WERI-Rb-1 (cell line): ENCODE measurements around the gene ARHGAP40.

ENCODE experiments used
- DNase-seq: peaks from one replicate; pipeline ENCODE4 v3.0.0-alpha.2; 2020
- H3K27ac ChIP-seq: fragments of 250-450 bp; sonication (Bioruptor Pico); 2 replicates; pipeline ENCODE4 v1.5.1; 2020; ENCODE audit warnings: mild to moderate bottlenecking, moderate library complexity
- H3K27me3 ChIP-seq: fragments of 250-450 bp; sonication (Bioruptor Pico); 2 replicates; pipeline ENCODE4 v1.5.1; 2021; ENCODE audit warnings: mild to moderate bottlenecking, low read depth, moderate library complexity; ENCODE audit not compliant: insufficient read depth, severe bottlenecking
- H3K36me3 ChIP-seq: fragments of 250-450 bp; sonication (Bioruptor Pico); 2 replicates; pipeline ENCODE4 v1.5.1; 2020; ENCODE audit warnings: mild to moderate bottlenecking, moderate library complexity
- H3K4me3 ChIP-seq: 2 replicates; pipeline ENCODE4 v1.5.1; 2011; ENCODE audit warnings: low read depth, mild to moderate bottlenecking, control low read depth, low read length
- H3K9me3 ChIP-seq: fragments of 250-450 bp; sonication (Bioruptor Pico); 2 replicates; pipeline ENCODE4 v1.5.1; 2021; ENCODE audit warnings: mild to moderate bottlenecking, moderate library complexity; ENCODE audit not compliant: severe bottlenecking
- TF ChIP-seq, protein P1 (sequence below): IDR thresholded peaks from 2 replicates; pipeline ENCODE4 v1.5.1; 2011; ENCODE audit warnings: low read depth, mild to moderate bottlenecking, control low read depth, inconsistent platforms, low read length

The ARHGAP40 gene

DNA sequence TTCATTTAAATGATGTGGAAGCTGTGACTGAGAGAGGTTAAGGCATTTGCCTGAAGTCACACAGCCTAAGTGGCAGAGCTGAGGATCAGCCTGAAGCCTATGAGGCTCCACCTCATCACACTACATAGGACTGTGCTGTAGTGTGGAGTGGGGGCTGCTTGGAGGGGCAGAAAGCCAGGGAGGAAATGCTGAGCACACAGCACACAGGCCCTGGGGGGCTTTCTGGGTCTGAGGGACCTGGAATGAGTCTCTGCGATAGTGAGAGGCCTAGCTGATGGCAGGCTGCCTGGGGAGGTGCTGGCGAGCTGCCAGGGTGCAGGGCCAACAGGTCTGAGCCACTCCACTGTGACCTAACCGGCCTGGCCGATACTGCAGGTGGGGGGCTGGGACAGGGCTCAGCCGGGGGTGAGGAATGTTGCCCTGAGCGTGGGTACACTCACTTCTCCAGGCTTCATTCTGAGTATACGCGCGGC lies 2.2 kb upstream of the ARHGAP40 start:
- Histone ChIP-seq H3K27me3 (no peaks in the 10 kb centered on the region), H3K27ac (no peak overlapping the region)

DNA sequence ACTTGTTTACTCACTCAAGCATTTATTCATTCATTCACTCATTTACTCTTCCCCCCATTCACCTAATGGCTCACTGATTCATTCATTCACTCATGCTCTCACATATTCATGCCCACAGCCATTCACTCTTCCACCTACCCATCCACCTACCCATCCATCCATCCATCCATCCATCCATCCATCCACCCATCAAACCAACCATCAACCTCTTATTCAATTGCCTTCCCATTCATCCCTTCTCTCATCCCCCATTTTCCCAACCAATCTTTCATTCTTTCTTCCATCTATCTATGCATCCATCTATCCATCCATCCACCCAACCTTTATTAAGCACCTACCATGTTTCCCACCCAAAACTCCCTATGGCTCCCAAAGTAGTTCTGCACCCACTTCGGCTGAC lies 1.6 kb upstream of the ARHGAP40 start:
- Histone ChIP-seq H3K9me3 (no peaks in the 10 kb centered on the region), H3K36me3 (no peaks in the 10 kb centered on the region), H3K27ac (no peak overlapping the region), H3K27me3 (no peaks in the 10 kb centered on the region), H3K4me3 (no peak overlapping the region)
- DNase-seq: no peak
- TF ChIP-seq, protein P1, sequence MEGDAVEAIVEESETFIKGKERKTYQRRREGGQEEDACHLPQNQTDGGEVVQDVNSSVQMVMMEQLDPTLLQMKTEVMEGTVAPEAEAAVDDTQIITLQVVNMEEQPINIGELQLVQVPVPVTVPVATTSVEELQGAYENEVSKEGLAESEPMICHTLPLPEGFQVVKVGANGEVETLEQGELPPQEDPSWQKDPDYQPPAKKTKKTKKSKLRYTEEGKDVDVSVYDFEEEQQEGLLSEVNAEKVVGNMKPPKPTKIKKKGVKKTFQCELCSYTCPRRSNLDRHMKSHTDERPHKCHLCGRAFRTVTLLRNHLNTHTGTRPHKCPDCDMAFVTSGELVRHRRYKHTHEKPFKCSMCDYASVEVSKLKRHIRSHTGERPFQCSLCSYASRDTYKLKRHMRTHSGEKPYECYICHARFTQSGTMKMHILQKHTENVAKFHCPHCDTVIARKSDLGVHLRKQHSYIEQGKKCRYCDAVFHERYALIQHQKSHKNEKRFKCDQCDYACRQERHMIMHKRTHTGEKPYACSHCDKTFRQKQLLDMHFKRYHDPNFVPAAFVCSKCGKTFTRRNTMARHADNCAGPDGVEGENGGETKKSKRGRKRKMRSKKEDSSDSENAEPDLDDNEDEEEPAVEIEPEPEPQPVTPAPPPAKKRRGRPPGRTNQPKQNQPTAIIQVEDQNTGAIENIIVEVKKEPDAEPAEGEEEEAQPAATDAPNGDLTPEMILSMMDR: no peak

More for the DNA sequence above, 2.2 kb upstream of the ARHGAP40 start:
- Histone ChIP-seq H3K4me3 (no peak overlapping the region), H3K36me3 (no peaks in the 10 kb centered on the region), H3K9me3 (no peaks in the 10 kb centered on the region)
- TF ChIP-seq, protein P1: no peak
- DNase-seq: no peak

DNA sequence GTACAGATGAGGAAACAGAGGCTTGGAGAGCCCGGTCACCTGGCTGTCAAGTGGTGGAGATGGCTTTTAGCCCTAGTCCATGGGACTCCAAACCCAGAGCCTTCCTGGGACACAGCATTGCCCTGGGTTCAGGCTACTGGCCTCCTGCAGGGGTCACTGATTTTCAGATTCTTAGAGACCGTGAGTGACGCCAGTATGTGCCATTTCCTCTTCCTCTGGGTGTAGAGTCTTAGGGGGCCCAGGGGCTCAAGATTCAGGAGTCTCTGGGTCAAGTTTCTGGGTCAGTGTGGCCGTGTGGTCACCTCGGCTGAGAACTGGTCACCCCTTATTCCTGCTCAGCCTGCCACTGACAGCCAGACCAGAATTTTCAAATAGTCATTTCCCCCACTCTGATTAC lies 574 bp downstream of the ARHGAP40 start:
- no peak for DNase-seq
- H3K9me3 ChIP-seq: no peaks in the 10 kb centered on the region
- H3K27me3 ChIP-seq: no peaks in the 10 kb centered on the region
- TF ChIP-seq, protein P1: no peak
- no peaks in the 10 kb centered on the region for H3K36me3 ChIP-seq
- no peak overlapping the region for H3K27ac ChIP-seq
- no peak overlapping the region for H3K4me3 ChIP-seq

DNA sequence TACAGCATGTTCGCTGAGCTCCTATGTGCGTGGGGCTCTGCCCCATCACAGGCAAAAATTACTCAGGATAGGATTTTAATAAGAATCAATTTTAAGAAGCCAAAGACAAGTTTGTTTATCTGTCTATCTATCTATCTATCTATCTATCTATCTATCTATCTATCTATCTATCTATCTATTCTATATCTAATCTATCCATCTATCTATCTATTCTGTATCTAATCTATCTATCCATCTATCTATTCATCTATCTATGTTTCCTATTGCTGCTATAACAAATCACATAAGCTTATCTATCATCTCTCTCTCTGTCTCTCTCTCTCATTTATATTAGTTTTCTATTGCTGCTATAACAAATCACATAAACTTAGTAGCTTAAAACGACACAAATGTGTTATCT lies 1.7 kb downstream of the ARHGAP40 start:
- no peaks in the 10 kb centered on the region for H3K36me3 ChIP-seq
- no peak overlapping the region for H3K27ac ChIP-seq
- DNase-seq: no peak
- H3K9me3 ChIP-seq: no peaks in the 10 kb centered on the region
- H3K4me3 ChIP-seq: no peak overlapping the region
- no peaks in the 10 kb centered on the region for H3K27me3 ChIP-seq
- TF ChIP-seq, protein P1: no peak

DNA sequence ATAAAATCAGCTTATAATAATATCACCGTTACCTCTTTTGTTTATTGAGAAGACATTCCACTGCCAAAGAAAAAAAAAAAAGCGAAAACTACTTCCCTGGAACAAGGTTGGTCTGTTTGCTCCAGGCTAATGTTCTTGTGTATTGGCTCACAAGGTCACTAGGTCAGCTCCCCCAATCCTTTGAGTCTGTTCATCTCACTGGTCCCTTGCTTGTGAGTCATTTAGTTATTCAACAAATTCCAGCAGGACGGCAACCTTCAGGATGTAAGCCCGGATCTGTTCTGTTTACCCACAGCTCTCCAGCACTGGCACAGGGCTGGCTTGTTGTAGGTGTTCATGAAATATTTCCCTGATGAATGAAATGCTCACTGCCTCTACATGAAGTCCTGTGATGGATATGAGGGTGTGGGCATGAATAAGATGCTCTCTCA lies 3.3 kb downstream of the ARHGAP40 start:
- no peak for DNase-seq
- H3K27ac ChIP-seq: no peak overlapping the region

DNA sequence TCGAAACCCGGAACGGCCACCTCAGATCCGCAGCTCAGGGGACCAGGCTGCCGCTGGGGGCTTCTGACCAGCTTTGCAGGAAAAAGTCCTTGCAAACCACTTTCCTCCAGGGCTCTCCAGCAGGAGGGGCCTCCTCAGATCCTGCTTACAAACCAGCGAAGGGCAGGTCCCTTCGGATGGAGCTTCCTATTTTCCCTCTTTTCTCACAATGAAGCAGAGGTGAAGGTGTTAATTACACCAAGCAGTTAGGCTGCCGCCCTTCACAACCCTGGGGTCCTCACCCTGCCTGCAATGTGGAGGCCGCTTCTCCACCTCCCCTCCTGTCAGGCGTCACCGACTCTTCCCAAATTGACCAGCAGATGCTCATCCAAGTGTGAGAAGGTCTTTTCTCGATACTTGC lies 5.7 kb downstream of the ARHGAP40 start:
- Histone ChIP-seq H3K27ac (no peak overlapping the region), H3K9me3 (no peaks in the 10 kb centered on the region), H3K4me3 (no peak overlapping the region), H3K36me3 (no peaks in the 10 kb centered on the region), H3K27me3 (no peaks in the 10 kb centered on the region)
- no peak for DNase-seq
- TF ChIP-seq, protein P1: no peak

More for the DNA sequence above, 3.3 kb downstream of the ARHGAP40 start:
- TF ChIP-seq, protein P1: no peak
- Histone ChIP-seq H3K27me3 (no peaks in the 10 kb centered on the region), H3K36me3 (no peaks in the 10 kb centered on the region), H3K9me3 (no peaks in the 10 kb centered on the region), H3K4me3 (no peak overlapping the region)
